ENCODE measurements around the gene FRAT2.

- no peak for TF ChIP-seq CTCF (conservative IDR thresholded peaks at IDR 0.05)
- no peak for TF ChIP-seq ZFX (IDR thresholded peaks at IDR 0.05)
Observed at GRCh38 chr10:97292862-97293198, 41.7 kb downstream of the FRAT2 start.
